A673 (cell line): ENCODE results near the gene ME1.

Source experiments
- CTCF ChIP-seq: fragments of 300-800, 200-600 bp; sonication (generic); conservative IDR thresholded peaks from 2 replicates; pipeline ENCODE4 v1.5.1; 2017; ENCODE audit warnings: low read depth, mild to moderate bottlenecking, antibody characterized with exemption, low read length, moderate library complexity, mixed read lengths
- EZH2 ChIP-seq: fragments of 200-600 bp; sonication (generic); IDR thresholded peaks from 2 replicates; pipeline ENCODE4 v1.6.1; 2017; ENCODE audit warnings: borderline replicate concordance, low read depth, mild to moderate bottlenecking, mixed read lengths, antibody characterized with exemption, low read length; ENCODE audit not compliant: poor library complexity, severe bottlenecking

- TF ChIP-seq CTCF: no peak
- no peak for TF ChIP-seq EZH2
Observed at GRCh38 chr6:83231146-83231545, 199.7 kb downstream of the ME1 start.
